Stimulated activated naive CD8-positive, alpha-beta T cell treated with anti-CD3 and anti-CD28 coated beads, Interleukin-15, amount 100 ng/mL, for 72 hours (primary cell): ENCODE results near the gene THAP8.
"Not testable (repeated sequence)": the region's sequence is repeated elsewhere in the genome, so short reads cannot be mapped to it uniquely, and the experiment has no call there.

Source experiments
- ATAC-seq: fragments of 150-1000 bp; cut with Tn5 transposase; 2 replicates; pipeline ENCODE4 v1.10.0; 2021; ENCODE audit warnings: mild to moderate bottlenecking, moderate library complexity
- DNase-seq, 2 donors: peaks; one replicate each; pipeline ENCODE4 v3.0.0; 2021 to 2022
- H3K27ac Mint-ChIP-seq, 2 donors: one replicate each; pipeline ENCODE4 v1.8.0; 2022; ENCODE audit warnings: mild to moderate bottlenecking in 2 of 2, mixed read lengths in 2 of 2, moderate library complexity in 2 of 2
- H3K27me3 Mint-ChIP-seq: one replicate; pipeline ENCODE4 v1.8.0; 2022; ENCODE audit warnings: mixed read lengths
- H3K4me1 Mint-ChIP-seq: one replicate; pipeline ENCODE4 v1.8.0; 2022; ENCODE audit warnings: mild to moderate bottlenecking, mixed read lengths
- H3K4me3 Mint-ChIP-seq, 2 donors: one replicate each; pipeline ENCODE4 v1.8.0; 2022; ENCODE audit warnings: mild to moderate bottlenecking in 2 of 2, mixed read lengths in 2 of 2, moderate library complexity in 1 of 2
- H3K9me3 Mint-ChIP-seq, 2 donors: one replicate each; pipeline ENCODE4 v1.8.0; 2022; ENCODE audit warnings: mixed read lengths in 2 of 2

The THAP8 gene

DNA sequence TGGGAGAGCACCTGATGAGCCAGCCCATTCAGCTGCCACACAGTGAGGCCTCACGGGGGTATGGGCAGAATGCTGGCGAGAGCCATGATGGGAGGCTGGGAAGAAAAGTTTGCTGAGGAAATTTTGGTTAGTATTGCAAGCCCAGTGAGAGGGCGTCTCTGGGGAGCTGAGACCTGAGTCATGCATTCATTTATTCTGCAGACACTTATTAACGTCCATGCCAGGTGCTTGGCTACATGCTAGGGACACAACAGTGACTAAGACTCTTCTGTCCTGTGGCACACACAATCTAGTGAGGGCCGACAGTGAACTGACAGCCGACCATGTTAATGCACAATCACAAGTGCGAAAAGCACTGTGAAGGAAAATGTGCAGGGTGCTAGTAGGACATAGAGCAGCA, 27.8 kb upstream of the THAP8 start:
- H3K27ac Mint-ChIP-seq = no peak overlapping the region
- DNase-seq = no peak
- no peaks in the 10 kb centered on the region for H3K9me3 Mint-ChIP-seq
- H3K4me1 Mint-ChIP-seq = no peaks in the 10 kb centered on the region
- H3K27me3 Mint-ChIP-seq = no peaks in the 10 kb centered on the region
- H3K4me3 Mint-ChIP-seq = no peak overlapping the region
- ATAC-seq = no peak

GRCh38 chr19:36081385-36081784, 27.3 kb upstream of the THAP8 start:
- no peaks in the 10 kb centered on the region for H3K4me1 Mint-ChIP-seq
- DNase-seq = no peak
- no peak overlapping the region for H3K27ac Mint-ChIP-seq
- no peaks in the 10 kb centered on the region for H3K9me3 Mint-ChIP-seq
- no peaks in the 10 kb centered on the region for H3K27me3 Mint-ChIP-seq
- no peak overlapping the region for H3K4me3 Mint-ChIP-seq
- ATAC-seq = no peak

DNA sequence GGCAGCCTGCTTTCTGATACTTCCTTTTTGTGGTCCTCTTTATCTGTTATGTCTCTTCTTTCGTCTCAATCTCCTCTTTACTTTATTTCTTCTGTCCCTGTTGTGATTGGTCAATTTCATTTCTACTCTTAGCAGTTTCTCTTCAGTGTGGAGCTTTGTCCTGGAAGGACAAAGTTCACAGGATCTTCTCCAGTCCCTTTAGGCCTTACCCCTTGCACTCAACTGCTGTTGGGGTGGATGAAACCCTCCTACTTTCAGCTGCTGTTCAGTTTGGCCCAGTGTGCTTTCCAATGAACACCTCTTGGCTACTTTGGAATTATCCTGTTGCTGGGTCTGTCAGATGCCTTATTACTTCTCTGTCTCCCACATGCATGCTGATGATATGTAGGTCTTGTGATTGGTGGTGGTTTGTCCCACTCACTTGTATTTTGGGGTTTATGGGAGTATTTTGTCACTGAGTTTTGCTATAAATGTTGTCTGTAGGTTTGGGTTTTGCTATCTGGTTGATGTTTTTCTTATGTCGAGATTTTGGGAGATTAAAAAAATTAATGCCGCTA, 25.4 kb upstream of the THAP8 start:
- no peaks in the 10 kb centered on the region for H3K9me3 Mint-ChIP-seq
- DNase-seq (no peak), ATAC-seq (no peak)
- H3K27ac Mint-ChIP-seq = no peak overlapping the region
- no peaks in the 10 kb centered on the region for H3K4me1 Mint-ChIP-seq
- H3K27me3 Mint-ChIP-seq = no peaks in the 10 kb centered on the region
- no peak overlapping the region for H3K4me3 Mint-ChIP-seq

GRCh38 chr19:36073121-36073876, 19.2 kb upstream of the THAP8 start:
- ATAC-seq (no peak), DNase-seq (no peak)
- no peak overlapping the region for H3K27ac Mint-ChIP-seq
- no peaks in the 10 kb centered on the region for H3K4me1 Mint-ChIP-seq
- H3K9me3 Mint-ChIP-seq = no peaks in the 10 kb centered on the region
- H3K27me3 Mint-ChIP-seq = no peaks in the 10 kb centered on the region
- H3K4me3 Mint-ChIP-seq = no peak overlapping the region

DNA sequence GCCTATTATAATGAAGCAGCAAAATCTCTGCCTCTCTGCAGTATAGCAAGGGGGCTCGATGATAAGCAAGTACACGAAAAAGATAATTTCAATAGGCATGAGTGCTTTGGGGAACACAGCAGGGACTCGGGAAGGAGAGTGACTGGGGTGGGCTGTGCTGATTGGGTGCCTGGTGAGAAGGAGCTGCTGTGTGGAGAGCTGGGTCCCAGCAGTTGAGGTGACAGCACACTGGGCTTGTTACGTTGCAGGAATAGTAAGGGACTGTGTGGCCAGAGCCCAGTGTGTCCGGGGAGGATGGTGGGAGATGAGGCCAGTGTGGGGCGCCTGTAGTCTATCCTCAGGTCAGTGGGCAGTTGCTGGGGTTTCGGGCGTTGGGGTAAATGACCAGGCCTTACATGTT, 18.0 kb upstream of the THAP8 start:
- Mint-ChIP-seq H3K9me3 (no peaks in the 10 kb centered on the region), H3K27me3 (no peaks in the 10 kb centered on the region), H3K27ac (peak overlapping the region in 1 of 2 donors; percentile 88), H3K4me1 (no peaks in the 10 kb centered on the region), H3K4me3 (no peak overlapping the region)
- no peak for DNase-seq
- ATAC-seq = no peak

DNA sequence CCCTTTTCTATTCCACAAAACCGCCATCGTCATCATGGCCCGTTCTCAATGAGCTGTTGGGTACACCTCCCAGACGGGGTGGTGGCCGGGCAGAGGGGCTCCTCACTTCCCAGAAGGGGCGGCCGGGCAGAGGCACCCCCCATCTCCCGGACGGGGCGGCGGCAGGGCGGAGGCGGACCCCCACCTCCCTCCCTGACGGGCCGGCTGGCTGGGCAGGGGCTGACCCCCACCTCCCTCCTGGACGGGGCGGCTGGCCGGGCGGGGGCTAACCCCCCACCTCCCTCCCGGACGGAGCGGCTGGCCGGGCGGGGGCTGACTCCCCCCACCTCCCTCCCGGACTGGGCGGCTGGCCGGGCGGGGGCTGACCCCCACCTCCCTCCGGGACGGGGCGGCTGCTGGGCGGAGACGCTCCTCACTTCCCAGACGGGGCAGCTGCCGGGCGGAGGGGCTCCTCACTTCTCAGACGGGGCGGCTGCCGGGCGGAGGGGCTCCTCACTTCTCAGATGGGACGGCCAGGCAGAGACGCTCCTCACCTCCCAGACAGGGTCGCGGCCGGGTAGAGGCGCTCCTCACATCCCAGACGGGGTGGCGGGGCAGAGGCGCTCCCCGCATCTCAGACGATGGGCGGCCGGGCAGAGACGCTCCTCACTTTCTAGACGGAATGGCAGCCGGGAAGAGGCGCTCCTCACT, 14.9 kb upstream of the THAP8 start:
- H3K27ac Mint-ChIP-seq, DNase-seq, H3K9me3 Mint-ChIP-seq, H3K27me3 Mint-ChIP-seq, H3K4me3 Mint-ChIP-seq, H3K4me1 Mint-ChIP-seq: not testable (repeated sequence)
- peak; percentile 52 for ATAC-seq

DNA sequence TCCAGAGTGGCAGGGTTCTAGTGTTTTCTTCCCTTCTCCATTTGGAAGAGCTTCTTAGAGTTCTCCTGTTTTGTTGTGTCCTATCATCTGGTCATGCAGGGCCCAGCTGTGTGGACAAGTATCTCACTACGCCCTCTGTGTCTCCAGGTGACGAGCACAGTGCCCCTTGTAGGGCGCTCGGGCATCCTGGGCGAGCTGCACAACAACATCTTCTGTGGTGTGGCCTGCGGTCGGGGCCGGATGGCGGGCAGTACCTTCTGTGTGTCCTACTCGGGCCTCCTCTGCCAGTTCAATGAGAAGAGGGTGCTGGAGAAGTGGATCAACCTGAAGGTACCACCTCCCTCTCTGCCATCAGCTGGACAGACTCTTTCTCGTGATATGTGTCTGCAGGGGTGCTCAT, 13.6 kb upstream of the THAP8 start:
- Mint-ChIP-seq H3K27ac (no peak overlapping the region), H3K27me3 (no peaks in the 10 kb centered on the region), H3K4me3 (no peak overlapping the region), H3K4me1 (no peaks in the 10 kb centered on the region), H3K9me3 (no peaks in the 10 kb centered on the region)
- ATAC-seq (no peak), DNase-seq (no peak)

- Mint-ChIP-seq H3K27ac (no peak overlapping the region), H3K27me3 (no peaks in the 10 kb centered on the region), H3K4me3 (no peak overlapping the region), H3K4me1 (peaks cover 6% of the 10 kb centered on the region), H3K9me3 (no peaks in the 10 kb centered on the region)
- DNase-seq (no peak), ATAC-seq (no peak)
Observed at GRCh38 chr19:36064826-36065225, 10.7 kb upstream of the THAP8 start.

- no peaks in the 10 kb centered on the region for H3K27me3 Mint-ChIP-seq
Observed at GRCh38 chr19:36061367-36061766, 7.3 kb upstream of the THAP8 start.

GRCh38 chr19:36060430-36060829, 6.3 kb upstream of the THAP8 start:
- DNase-seq (peak in 1 of 2 donors; percentile 5), ATAC-seq (peak; percentile 61)
- Mint-ChIP-seq H3K9me3 (no peaks in the 10 kb centered on the region), H3K4me1 (peaks cover 23% of the 10 kb centered on the region), H3K27ac (no peak overlapping the region), H3K27me3 (no peaks in the 10 kb centered on the region), H3K4me3 (no peak overlapping the region)

More at GRCh38 chr19:36061367-36061766, 7.3 kb upstream of the THAP8 start:
- DNase-seq (no peak), ATAC-seq (no peak)
- no peak overlapping the region for H3K27ac Mint-ChIP-seq
- H3K4me3 Mint-ChIP-seq = no peak overlapping the region
- peaks cover 13% of the 10 kb centered on the region for H3K4me1 Mint-ChIP-seq
- H3K9me3 Mint-ChIP-seq = no peaks in the 10 kb centered on the region

- Mint-ChIP-seq H3K4me3 (no peak overlapping the region), H3K27me3 (no peaks in the 10 kb centered on the region), H3K9me3 (no peaks in the 10 kb centered on the region), H3K4me1 (peaks cover 27% of the 10 kb centered on the region), H3K27ac (no peak overlapping the region)
- ATAC-seq = no peak
- no peak for DNase-seq
Observed at GRCh38 chr19:36059180-36059910, 5.3 kb upstream of the THAP8 start.

DNA sequence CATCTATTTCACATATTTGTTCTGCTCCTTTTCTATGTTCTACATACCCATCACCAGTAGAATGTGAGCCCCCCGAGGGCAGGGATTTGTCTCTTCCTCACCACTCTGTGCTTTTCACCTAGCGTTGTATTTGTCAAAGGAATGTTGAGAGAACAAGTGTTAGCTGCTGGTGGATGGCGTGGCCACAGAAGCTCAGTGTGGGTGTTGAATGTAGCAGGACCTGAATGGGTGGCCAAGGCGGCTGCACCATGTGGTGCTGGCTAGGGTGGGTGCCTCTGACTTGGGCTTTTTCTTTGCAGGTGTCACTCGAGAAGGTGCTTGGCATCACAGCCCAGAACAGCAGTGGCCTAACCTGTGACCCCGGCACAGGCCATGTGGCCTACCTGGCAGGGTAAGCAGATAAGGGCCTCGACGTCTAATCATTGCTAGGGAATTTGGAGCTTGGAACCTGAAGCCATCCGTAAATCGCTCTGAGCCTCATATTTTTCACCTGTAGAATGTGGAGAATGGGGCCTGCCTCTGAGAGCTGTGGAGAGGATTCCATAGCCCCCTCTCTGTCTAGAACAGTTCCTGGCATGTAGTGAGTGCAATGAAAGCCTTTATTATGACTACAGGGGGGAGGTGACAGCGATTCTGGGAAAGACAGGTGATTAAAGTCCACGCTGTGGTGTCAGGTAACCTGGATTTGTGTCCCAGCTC, 4.5 kb upstream of the THAP8 start:
- Mint-ChIP-seq H3K4me1 (peaks cover 31% of the 10 kb centered on the region), H3K9me3 (no peaks in the 10 kb centered on the region), H3K4me3 (no peak overlapping the region), H3K27me3 (no peaks in the 10 kb centered on the region), H3K27ac (peak overlapping the region in 1 of 2 donors; percentile 75)
- DNase-seq (no peak), ATAC-seq (no peak)

DNA sequence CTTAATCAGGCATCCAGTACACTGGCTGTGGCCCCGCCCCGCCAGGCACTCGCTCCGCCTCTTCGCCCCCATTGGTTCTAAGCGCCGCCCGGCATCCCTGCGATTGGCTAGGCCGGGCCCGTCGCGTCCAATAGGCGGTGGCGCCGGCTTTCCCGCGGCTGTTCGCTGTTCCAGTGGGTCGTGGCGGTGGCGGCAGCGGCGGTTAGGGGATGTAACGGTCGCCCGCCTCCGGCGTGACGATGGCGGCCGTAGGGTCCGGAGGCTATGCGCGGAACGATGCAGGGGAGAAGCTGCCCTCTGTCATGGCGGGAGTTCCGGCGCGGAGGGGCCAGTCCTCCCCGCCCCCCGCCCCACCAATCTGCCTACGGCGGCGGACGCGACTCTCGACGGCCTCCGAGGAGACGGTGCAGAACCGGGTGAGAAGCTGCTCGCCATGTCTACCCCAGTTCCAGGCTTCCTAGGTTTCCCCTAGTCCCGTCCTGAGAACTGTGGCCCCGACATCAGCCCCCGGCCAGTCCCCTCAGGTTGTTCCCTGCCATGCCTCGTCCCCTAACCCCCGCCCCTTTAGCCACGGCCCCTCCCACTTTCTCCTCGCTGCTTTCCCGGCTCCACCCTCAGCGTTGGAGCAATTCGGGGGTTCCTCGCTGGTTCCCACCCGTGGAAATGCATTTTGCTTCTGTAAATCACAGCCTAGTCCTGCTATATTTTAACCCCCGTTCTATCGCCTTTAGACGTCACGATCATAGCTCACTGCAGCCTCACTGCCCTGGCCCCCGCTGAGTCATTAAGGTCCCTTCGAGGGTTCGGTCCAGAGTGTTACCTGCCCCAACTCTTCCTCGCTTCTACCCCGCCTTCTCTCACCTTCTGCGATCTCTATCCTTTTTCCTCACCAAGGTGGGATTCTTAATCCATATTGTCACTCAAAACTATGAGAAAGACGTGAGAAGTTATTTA, 925 bp upstream of the THAP8 start, which contains the start of gene WDR62:
Gene WDR62 (plus strand): TSS at position 165 of the 954 bp plus-strand sequence. CDS start 75 bp downstream, at position 240.
- ATAC-seq (peak; percentile 86), DNase-seq (peak; percentile 95 to 96)
- peaks cover 31% of the 10 kb centered on the region for H3K4me1 Mint-ChIP-seq
- H3K27me3 Mint-ChIP-seq = no peaks in the 10 kb centered on the region
- H3K9me3 Mint-ChIP-seq = no peaks in the 10 kb centered on the region
- peak within 1 kb of the TSS; percentile 97 to 98 for H3K27ac Mint-ChIP-seq
- peak within 1 kb of the TSS; percentile 93 to 97 for H3K4me3 Mint-ChIP-seq

- peaks cover 25% of the 10 kb centered on the region for H3K4me1 Mint-ChIP-seq
- H3K4me3 Mint-ChIP-seq = no peak overlapping the region
- no peaks in the 10 kb centered on the region for H3K9me3 Mint-ChIP-seq
- DNase-seq = no peak
- no peak for ATAC-seq
- H3K27me3 Mint-ChIP-seq = no peaks in the 10 kb centered on the region
- H3K27ac Mint-ChIP-seq = no peak overlapping the region
Observed at GRCh38 chr19:36051637-36052036, 2.4 kb downstream of the THAP8 start.
